ENCODE data around the gene SELPLG.
"Not testable (repeated sequence)": the region's sequence is repeated elsewhere in the genome, so short reads cannot be mapped to it uniquely, and the experiment has no call there.

SELPLG gene

DNA sequence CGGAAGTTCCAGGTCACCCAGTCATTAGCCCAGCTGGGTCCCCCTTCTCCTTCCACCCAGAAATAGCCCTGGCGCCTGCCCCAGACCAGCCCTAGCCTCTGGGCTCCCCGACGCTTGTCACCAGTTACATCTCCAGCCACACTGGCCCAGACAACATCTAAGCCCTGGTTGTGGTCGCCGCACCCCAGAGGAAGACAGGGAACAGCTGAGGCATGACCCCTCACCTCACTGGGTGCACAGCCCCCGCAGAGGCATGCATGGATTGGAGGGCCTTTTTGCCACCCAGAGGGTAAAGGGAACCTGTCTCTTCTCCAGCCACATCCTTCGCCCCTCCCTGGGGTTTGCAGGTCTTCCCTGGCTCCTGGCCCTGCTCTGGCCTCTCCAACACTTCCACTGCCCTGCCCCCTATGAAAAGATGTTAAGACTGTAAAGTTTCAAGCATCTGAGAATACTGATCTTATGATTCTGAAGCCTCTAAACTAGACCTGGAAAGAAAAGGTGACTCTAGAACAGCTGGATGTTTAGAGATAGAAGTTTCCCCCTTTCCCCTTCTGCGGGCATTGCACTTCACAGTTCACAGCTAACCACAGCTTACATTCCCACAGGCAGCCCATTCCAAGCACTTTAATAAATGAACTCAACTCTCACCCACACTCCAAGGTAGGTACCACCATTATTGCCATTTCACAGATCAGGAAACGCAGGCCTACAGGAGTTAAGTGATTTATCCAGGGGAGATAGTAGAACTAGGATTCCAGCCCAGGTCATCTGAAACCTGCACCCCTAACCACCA is 50.5 kb downstream of the SELPLG start:
- intact Hi-C loops (cut with DNase I): no loop called here
- no peak for DNase-seq

DNA sequence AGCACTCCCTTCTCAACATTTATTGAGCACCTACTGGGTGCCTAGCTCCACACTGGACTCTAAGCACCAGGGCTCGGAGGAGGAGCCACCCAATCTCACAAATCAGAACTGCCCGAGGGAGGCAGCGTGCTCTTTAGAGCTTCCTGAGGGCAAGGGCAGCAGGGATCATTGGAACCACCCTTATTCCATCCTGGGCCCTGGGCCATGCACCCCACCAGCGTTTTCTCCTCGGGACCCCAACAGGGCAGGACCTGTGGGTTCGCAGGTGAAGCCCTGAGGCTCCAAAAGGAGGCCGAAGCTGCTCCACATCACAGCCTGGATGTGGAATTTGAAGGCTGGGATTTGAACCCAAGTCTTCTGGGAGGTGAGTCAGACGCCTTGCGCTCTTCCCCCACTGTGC is 51.2 kb downstream of the SELPLG start:
- DNase-seq: no peak
- intact Hi-C loops (cut with DNase I): no loop called here

- intact Hi-C loops (cut with DNase I): no loop called here
- DNase-seq: no peak
Measured at GRCh38 chr12:108581311-108582227, 52.1 kb downstream of the SELPLG start.

- intact Hi-C loops (cut with DNase I): no loop called here
- no peak for DNase-seq
Measured at GRCh38 chr12:108580531-108580930, 53.2 kb downstream of the SELPLG start.

DNA sequence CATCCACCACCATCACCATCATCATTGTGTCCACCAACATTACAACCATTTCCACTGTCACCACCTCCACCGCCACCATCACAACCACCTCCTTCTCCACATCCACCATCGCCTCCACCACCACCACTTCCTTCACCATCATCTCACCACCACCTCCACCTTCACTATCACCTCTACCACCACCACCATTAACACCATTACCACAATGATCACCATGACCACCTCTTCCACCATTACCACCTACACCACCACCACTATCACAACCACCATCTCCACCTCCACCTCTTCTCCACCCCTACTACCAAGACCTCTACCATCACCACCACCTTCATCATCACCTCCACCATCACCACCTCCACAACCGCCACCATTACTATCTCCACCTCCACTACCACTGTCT is 54.9 kb downstream of the SELPLG start:
- no peak for DNase-seq
- intact Hi-C loops (cut with DNase I): no loop called here

- intact Hi-C loops (cut with DNase I): no loop called here
Measured at GRCh38 chr12:108578264-108578663, 55.4 kb downstream of the SELPLG start.

DNA sequence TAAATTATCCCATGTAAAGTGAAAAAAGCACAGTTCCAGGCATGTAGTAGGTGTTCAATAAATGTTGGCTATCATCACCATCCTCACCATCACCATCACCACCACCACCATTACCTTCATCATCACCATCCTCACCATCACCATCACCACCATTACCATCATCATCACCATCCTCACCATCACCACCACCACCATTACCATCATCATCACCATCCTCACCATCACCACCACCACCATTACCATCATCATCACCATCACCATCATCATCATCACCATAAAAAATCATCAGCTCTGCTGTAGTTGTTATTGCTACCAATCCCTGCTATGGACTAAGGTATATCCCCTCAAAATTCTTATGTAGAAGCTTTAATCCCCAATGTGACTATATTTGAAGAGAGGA is 56.2 kb downstream of the SELPLG start:
- DNase-seq: no peak
- intact Hi-C loops (cut with DNase I): no loop called here

More at GRCh38 chr12:108578264-108578663, 55.4 kb downstream of the SELPLG start:
- no peak for DNase-seq

DNA sequence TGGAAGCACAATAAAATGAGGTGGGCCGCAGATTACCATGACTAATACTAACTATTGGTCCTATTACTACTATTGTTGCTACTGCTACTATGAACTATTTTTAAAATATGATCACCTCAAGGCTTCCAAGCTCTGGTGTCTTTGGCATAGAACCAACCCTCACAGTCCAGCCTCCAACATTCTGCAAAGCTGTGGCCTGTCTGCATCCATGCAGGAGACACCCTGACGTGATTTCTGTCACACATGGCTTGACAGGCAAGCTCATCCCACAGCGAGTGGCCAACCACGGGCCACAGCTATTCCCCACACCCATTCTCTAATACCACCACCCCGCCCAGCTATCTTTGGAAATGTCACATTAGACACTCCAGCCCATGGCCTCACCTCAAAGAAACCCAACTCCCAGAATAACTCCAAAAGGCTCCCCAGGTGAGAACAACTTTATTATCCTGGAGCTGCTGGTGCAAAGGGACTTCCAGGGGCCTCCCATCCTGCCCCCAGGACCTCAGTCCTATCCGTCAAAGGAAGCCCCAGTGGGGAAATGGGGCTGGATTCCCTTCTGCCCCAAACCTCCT is 56.9 kb downstream of the SELPLG start:
- DNase-seq: no peak
- intact Hi-C loops (cut with DNase I): no loop called here

DNA sequence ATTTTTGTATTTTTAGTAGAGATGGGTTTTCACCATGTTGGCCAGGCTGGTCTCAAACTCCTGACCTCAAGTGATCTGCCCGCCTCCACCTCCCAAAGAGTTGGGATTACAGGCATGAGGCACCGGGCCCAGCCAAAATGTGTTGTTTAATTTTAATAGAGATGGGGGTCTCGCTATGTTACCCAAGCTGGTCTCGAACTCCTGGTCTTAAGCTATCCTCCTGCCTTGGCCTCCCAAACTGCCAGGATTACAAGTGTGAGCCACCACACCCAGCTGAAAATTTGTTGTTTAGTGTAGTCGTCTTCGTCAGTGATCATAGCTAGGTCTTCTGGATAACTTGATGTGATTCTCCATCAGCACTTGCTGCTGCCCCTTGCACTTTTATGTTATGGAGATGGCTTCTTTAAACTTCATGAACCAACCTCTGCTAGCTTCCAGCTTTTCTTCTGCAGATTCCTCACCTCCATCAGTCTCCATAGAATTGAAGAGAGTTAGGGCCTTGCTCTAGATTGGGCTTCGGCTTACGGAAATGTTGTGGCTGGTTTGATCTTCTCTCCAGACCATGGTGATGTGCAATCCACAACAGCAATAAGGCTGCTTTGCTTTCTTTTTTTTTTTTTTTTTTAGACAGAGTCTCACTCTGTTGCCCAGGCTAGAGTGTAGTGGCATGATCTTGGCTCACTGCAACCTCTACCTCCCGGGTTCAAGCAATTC is 58.3 kb downstream of the SELPLG start:
- intact Hi-C loops (cut with DNase I): no loop called here
- no peak for DNase-seq

DNA sequence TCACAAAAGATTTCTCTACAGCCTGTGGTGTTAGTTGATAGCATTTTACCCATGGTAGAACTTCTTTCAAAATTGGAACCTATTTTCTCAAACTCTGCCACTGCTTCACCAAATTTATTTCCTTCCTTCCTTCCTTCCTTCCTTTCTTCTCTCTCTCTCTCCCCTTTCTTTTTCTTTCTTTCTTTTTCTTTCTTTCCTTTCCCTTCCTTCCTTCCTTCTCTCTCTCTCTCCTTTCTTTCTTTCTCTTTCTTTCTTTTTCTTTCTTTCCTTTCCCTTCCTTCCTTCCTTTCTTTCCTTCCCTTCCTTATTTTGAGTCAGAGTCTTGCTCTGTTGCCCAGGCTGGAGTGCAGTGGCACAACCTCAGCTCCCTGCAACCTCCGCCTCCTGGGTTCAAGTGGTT is 59.4 kb downstream of the SELPLG start:
- intact Hi-C loops (cut with DNase I); DNase-seq: not testable (repeated sequence)

GRCh38 chr12:108573317-108573716 is 60.4 kb downstream of the SELPLG start:
- intact Hi-C loops (cut with DNase I): loop anchor here (2.0 kb wide), 1 partner anchor 43 kb away; no protein-coding TSS in a partner anchor
- no peak for DNase-seq

DNA sequence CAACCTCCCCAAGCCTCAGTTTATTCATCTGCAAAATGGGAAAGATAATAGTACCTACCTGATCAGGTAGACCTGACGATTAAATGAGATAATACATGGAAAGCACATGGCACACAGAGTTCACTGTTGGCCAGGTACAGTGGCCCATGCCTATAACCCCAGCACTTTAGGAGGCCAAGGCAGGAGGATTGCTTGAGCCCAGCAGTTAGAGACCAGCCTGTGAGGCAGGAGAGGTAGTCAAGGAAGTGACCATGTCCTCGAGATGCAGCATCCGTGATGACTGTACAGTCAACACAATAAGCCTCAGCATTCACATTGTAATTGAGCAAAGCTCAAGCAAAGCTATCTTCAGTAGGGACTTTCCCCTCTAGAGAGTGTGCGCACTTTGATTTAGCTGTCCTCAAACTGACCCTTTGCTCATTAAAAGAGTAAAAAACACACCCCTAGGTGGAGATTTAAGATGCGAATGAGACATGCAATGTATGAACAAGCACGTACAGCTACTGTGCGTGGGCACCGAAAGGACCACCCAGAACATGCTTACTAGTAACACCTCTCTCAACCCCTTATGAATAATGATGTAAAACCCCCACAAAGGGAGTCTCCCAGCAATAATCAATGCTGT is 61.4 kb downstream of the SELPLG start:
- no peak for DNase-seq
- intact Hi-C loops (cut with DNase I): loop anchor here (2.0 kb wide), 1 partner anchor 45 kb away; no protein-coding TSS in a partner anchor
